Brain microvascular endothelial cell (primary cell): ENCODE results near the gene FMNL1.

ENCODE experiments used
- DNase-seq: peaks from one replicate; pipeline ENCODE4 v3.0.0-alpha.2; 2020
- H3K27ac ChIP-seq: fragments of 250-450 bp; sonication (Bioruptor Pico); 2 replicates; pipeline ENCODE4 v1.5.1; 2020; ENCODE audit warnings: mild to moderate bottlenecking, moderate library complexity
- H3K27me3 ChIP-seq: fragments of 250-450 bp; sonication (Bioruptor Pico); replicated peaks from 2 replicates; pipeline ENCODE4 v1.5.1; 2020; ENCODE audit warnings: mild to moderate bottlenecking
- H3K36me3 ChIP-seq: fragments of 250-450 bp; sonication (Bioruptor Pico); replicated peaks from 2 replicates; pipeline ENCODE4 v1.5.1; 2020; ENCODE audit warnings: mild to moderate bottlenecking
- H3K4me3 ChIP-seq: 2 replicates; pipeline ENCODE4 v1.5.1; 2011; ENCODE audit warnings: low read depth, mild to moderate bottlenecking, control low read depth, low read length, moderate library complexity
- in situ Hi-C: cut with HindIII; loops from 2 replicates; pipeline ENCODE4 v1.10.0; 2017; ENCODE audit warnings: low sequenced_read_pairs, low pct_ligation_motif_present
- TF ChIP-seq, protein P1 (sequence below): IDR thresholded peaks from 2 replicates; pipeline ENCODE4 v1.5.1; 2011; ENCODE audit warnings: low read depth, mild to moderate bottlenecking, moderate library complexity, low read length, control low read depth, inconsistent platforms; ENCODE audit errors: missing control alignments

Gene FMNL1

DNA sequence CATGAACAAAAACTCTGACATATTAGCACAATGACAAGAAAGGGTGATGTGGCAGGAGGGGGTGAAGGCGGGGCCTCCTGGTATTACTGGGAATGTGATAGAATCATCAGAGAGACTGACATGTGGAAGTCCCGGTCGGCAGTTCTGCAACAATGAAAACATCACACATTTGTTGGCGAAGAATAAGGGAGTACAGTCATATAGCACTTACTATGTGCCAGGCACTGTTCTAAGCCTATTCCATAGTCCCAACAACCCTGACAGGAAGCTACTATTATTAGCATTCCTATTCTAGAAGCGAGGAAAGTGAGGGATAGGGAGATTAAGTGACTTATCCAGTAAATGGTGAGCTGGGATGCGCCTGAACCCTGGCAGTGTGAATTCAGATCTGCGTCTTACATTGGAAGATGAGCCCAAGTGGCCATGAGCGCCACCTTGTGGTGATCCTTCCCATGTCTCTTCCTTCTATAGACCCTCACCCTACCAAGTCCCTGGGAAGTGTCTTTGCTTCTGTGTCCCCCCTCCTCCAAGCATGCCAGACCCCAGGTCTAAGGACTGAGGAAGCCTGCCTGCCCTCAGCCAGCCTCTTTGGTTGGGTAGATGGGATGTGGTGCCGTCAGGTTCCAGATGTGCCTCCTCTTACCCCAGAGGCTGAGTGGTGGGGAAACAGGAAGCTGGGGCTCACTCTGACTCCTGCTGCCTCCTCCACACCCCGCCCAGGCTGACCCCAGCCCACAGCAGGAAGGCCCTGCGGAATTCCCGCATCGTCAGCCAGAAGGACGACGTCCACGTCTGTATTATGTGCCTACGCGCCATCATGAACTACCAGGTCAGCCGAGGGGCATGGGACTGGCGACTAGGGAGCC, 14.0 kb downstream of the FMNL1 start:
- in situ Hi-C loops, result no loop called here
- TF ChIP-seq, protein P1, sequence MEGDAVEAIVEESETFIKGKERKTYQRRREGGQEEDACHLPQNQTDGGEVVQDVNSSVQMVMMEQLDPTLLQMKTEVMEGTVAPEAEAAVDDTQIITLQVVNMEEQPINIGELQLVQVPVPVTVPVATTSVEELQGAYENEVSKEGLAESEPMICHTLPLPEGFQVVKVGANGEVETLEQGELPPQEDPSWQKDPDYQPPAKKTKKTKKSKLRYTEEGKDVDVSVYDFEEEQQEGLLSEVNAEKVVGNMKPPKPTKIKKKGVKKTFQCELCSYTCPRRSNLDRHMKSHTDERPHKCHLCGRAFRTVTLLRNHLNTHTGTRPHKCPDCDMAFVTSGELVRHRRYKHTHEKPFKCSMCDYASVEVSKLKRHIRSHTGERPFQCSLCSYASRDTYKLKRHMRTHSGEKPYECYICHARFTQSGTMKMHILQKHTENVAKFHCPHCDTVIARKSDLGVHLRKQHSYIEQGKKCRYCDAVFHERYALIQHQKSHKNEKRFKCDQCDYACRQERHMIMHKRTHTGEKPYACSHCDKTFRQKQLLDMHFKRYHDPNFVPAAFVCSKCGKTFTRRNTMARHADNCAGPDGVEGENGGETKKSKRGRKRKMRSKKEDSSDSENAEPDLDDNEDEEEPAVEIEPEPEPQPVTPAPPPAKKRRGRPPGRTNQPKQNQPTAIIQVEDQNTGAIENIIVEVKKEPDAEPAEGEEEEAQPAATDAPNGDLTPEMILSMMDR, result peak; percentile 86
- H3K36me3 ChIP-seq, result no peaks in the 10 kb centered on the region
- H3K27me3 ChIP-seq, result peaks cover 2% of the 10 kb centered on the region
- H3K4me3 ChIP-seq, result no peak overlapping the region
- no peak overlapping the region for H3K27ac ChIP-seq
- DNase-seq, result peak; percentile 64

DNA sequence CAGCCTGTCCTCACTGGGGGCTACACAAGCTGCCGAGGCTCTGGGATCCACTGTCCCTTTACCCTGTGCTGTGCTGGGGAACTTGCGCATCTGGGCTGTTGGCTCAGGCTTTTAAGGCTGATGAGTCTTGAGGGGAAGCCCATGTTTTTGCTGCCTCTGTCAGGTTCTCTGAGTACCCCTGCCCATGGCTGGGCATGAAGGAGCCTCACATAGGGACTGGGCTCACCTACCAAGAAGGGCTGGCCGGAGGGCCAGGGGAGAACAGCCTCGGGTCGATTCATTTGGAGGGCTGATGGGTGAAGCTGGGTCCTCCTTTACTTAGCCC, 14.6 kb downstream of the FMNL1 start:
- in situ Hi-C loops, result no loop called here
- no peak for DNase-seq
- Histone ChIP-seq H3K36me3 (no peaks in the 10 kb centered on the region), H3K27ac (no peak overlapping the region), H3K27me3 (peaks cover 7% of the 10 kb centered on the region), H3K4me3 (no peak overlapping the region)
- TF ChIP-seq, protein P1, result no peak

DNA sequence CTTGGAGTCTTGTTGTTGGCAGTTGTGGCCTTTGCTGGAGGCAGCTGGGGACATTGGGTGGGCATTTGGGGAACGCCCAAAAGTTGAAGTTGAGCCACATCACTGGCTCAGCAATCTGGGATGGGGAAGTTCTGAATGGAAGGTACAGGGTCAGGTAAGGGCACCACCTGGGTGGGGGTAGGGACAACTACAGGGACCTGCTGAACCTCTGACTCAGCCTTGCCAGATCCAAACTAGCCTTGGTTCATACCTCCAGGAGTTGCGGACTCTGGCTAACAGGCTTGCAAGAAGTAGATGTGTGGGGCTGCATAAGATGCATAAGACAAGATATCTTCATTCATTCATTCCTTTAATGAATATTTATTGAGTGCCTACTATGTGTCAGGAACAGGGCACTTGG, 16.0 kb downstream of the FMNL1 start:
- H3K27ac ChIP-seq, result no peak overlapping the region
- DNase-seq, result no peak
- H3K36me3 ChIP-seq, result no peaks in the 10 kb centered on the region
- TF ChIP-seq, protein P1, result no peak
- H3K4me3 ChIP-seq, result no peak overlapping the region
- in situ Hi-C loops, result no loop called here
- peaks cover 11% of the 10 kb centered on the region for H3K27me3 ChIP-seq

DNA sequence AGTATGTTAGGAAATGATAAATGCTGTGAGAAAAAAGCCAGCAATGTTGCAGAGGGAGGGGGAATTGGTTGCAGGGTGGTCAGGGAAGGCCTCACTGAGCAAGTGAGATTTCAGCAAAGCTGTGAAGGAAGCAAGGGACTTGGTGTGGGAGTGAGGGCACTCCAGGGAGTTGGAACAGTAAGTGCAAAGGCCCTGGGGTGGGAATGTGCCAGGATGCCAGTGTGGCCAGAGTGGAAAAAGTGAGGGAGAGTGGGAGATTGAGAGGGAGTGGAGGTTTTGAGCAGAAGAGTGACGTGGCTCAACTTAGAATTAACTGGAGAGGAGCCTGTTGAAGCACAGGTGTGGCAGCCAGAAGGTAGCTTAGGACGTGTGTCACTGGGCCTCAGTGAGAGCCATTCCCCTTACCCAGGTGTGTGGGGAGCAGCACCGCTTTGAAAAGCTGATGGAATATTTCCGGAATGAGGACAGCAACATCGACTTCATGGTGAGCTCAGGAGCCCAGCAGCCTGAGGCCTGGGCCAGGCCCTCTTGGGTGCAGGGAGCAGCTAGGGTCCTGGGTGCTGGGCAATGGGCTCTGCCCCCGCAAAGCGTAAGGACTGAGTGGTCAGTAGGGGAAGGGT, 16.6 kb downstream of the FMNL1 start:
- TF ChIP-seq, protein P1, result no peak
- H3K4me3 ChIP-seq, result no peak overlapping the region
- peaks cover 11% of the 10 kb centered on the region for H3K27me3 ChIP-seq
- no peaks in the 10 kb centered on the region for H3K36me3 ChIP-seq
- in situ Hi-C loops, result no loop called here
- no peak for DNase-seq
- H3K27ac ChIP-seq, result no peak overlapping the region

DNA sequence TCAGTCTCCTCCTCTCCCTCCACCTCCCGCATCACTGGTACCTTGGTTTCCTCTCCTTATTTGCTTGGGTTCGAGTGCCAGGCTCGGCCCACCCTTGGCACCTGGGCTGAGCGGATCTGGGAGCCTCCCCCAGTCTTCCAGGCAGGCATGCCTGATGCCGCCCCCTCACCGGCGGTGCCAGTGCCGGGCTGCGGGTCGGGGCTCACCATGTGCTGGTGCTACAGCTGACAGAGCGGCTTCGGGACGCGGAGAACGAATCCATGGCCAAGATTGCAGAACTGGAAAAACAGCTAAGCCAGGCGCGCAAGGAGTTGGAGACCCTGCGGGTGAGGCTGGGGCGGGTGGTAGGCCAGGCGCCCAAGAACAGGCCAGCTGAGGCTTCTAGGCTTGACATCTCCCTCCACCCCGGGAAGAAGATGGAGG, 19.2 kb downstream of the FMNL1 start:
- Histone ChIP-seq H3K36me3 (no peaks in the 10 kb centered on the region), H3K27ac (no peak overlapping the region), H3K4me3 (no peak overlapping the region), H3K27me3 (peaks cover 11% of the 10 kb centered on the region)
- TF ChIP-seq, protein P1, result no peak
- DNase-seq, result no peak
- in situ Hi-C loops, result no loop called here
